HCT116 (cell line): ENCODE results near the gene MEF2D. TPM values are rescaled to one million over a fixed set of nuclear protein-coding genes. Genes with fewer than 3 reads are reported as not detected.

Source experiments
- ATAC-seq: fragments of 200-7000 bp; cut with Tn5 transposase; 2 replicates; pipeline ENCODE4 v1.9.1; 2020; ENCODE audit warnings: mild to moderate bottlenecking, moderate library complexity
- BruUV-seq: library from RNA; stranded (reverse); fragments of 400-500 nt; replicated peaks from 2 replicates; lab custom pipeline; 2021; lab: Mats Ljungman, UMichigan
- CTCF ChIA-PET: fragments of 300-600 bp; sonication (Branson Sonifier 250); formaldehyde crosslinking; loops from one replicate; lab custom pipeline; 2021; ENCODE audit warnings: antibody characterized with exemption; lab: Charles Lee
- POLR2A ChIA-PET: fragments of 300-600, 350-600 bp; sonication (Branson Sonifier 250); formaldehyde crosslinking; loops from one replicate; lab custom pipeline; 2021; ENCODE audit warnings: antibody characterized with exemption; lab: Charles Lee
- RAD21 ChIA-PET, 2 experiments: fragments of 300-600 bp; sonication (Branson Sonifier 250); formaldehyde crosslinking; loops; one replicate each; lab custom pipeline; 2023; ENCODE audit warnings: low total read pairs in 2 of 2; ENCODE audit not compliant: uncharacterized antibody in 2 of 2, unreplicated experiment in 2 of 2, low non-redundant PET in 1 of 2; lab: Charles Lee
- DNase-seq: peaks from one replicate; pipeline ENCODE4 v3.0.0-alpha.2; 2010; ENCODE audit warnings: low read depth, low spot score
- H2AFZ ChIP-seq: fragments of 200-600 bp; shearing (Covaris generic), sonication (generic); 2 replicates; pipeline ENCODE4 v1.6.1; 2017; ENCODE audit warnings: low read depth, mixed run types, mixed read lengths, antibody characterized with exemption, low read length; ENCODE audit not compliant: poor library complexity, severe bottlenecking
- H3K27ac ChIP-seq: 2 replicates; pipeline ENCODE4 v1.5.1; 2012; ENCODE audit warnings: low read depth, low read length
- H3K27me3 ChIP-seq: fragments of 200-600 bp; sonication (generic); 2 replicates; pipeline ENCODE4 v1.6.1; 2016; ENCODE audit warnings: mixed run types, low read length, mixed read lengths; ENCODE audit not compliant: insufficient read depth
- H3K36me3 ChIP-seq, 2 experiments: fragments of 200-500 bp in 1 of 2; fragments of 200-600 bp in 1 of 2; sonication (Bioruptor generic) in 1 of 2; sonication (generic) in 1 of 2; 2 replicates each; pipeline versions ENCODE4 v1.5.1 to v1.6.1; 2014 to 2016; ENCODE audit warnings: low read length in 2 of 2, inconsistent platforms in 1 of 2, mixed read lengths in 1 of 2, mixed run types in 1 of 2; ENCODE audit not compliant: insufficient read depth in 2 of 2, control insufficient read depth in 1 of 2
- H3K4me1 ChIP-seq, 2 experiments: fragments of 200-600 bp in 1 of 2; sonication (generic) in 1 of 2; 2 replicates each; pipeline versions ENCODE4 v1.5.1 to v1.6.1; 2012 to 2017; ENCODE audit warnings: low read length in 2 of 2, inconsistent platforms in 1 of 2, mild to moderate bottlenecking in 1 of 2, mixed read lengths in 1 of 2, mixed run types in 1 of 2, moderate library complexity in 1 of 2; ENCODE audit not compliant: insufficient read depth in 2 of 2, control insufficient read depth in 1 of 2
- H3K4me2 ChIP-seq: fragments of 200-600 bp; sonication (generic); 2 replicates; pipeline ENCODE4 v1.6.1; 2017; ENCODE audit warnings: mixed run types, low read length, mixed read lengths
- H3K4me3 ChIP-seq, 2 experiments: fragments of 200-600 bp in 1 of 2; sonication (generic) in 1 of 2; replicated peaks in 1 of 2; 2 replicates each; pipeline ENCODE4 v1.5.1; 2011 to 2016; ENCODE audit warnings: low read length in 2 of 2, control low read depth in 1 of 2, low read depth in 1 of 2, mild to moderate bottlenecking in 1 of 2, mixed read lengths in 1 of 2, mixed run types in 1 of 2
- H3K79me2 ChIP-seq: fragments of 200-600 bp; sonication (generic); 2 replicates; pipeline ENCODE4 v1.6.1; 2017; ENCODE audit warnings: mild to moderate bottlenecking, mixed run types, low read length, moderate library complexity, mixed read lengths; ENCODE audit not compliant: insufficient read depth
- H3K9ac ChIP-seq: fragments of 200-600 bp; sonication (generic); 2 replicates; pipeline ENCODE4 v1.6.1; 2016; ENCODE audit warnings: low read length, mixed read lengths
- H3K9me2 ChIP-seq: fragments of 200-600 bp; sonication (generic), shearing (Covaris generic); 2 replicates; pipeline ENCODE4 v1.6.1; 2017; ENCODE audit warnings: mixed run types, mild to moderate bottlenecking, moderate library complexity; ENCODE audit not compliant: insufficient read depth
- H3K9me3 ChIP-seq, 2 experiments: fragments of 200-500 bp in 1 of 2; fragments of 200-600 bp in 1 of 2; sonication (Bioruptor generic) in 1 of 2; sonication (generic) in 1 of 2; 2 replicates each; pipeline ENCODE4 v1.6.1; 2014 to 2017; ENCODE audit warnings: low read length in 2 of 2, mixed read lengths in 2 of 2, inconsistent platforms in 1 of 2, low read depth in 1 of 2, mild to moderate bottlenecking in 1 of 2, mixed run types in 1 of 2, moderate library complexity in 1 of 2; ENCODE audit not compliant: control insufficient read depth in 1 of 2, insufficient read depth in 1 of 2
- H4K20me1 ChIP-seq: fragments of 200-600 bp; sonication (generic), shearing (Covaris generic); 2 replicates; pipeline ENCODE4 v1.6.1; 2017; ENCODE audit warnings: mixed run types, mild to moderate bottlenecking, moderate library complexity; ENCODE audit not compliant: insufficient read depth
- ATF3 ChIP-seq: IDR thresholded peaks from 2 replicates; pipeline ENCODE4 v1.6.1; 2012
- CBX3 ChIP-seq: IDR thresholded peaks from 2 replicates; pipeline ENCODE4 v1.6.1; 2012; ENCODE audit warnings: low read depth
- CEBPB ChIP-seq: IDR thresholded peaks from 2 replicates; pipeline ENCODE4 v1.6.1; 2012; ENCODE audit warnings: low read depth
- CTCF ChIP-seq, 3 experiments: fragments of 200-600 bp in 1 of 3; sonication (generic) in 1 of 3; IDR thresholded peaks in 2 of 3; conservative IDR thresholded peaks in 1 of 3; 2 replicates each; pipeline ENCODE4 v1.5.1; 2012 to 2017; ENCODE audit warnings: low read depth in 2 of 3, low read length in 2 of 3, antibody characterized with exemption in 1 of 3, borderline replicate concordance in 1 of 3, control low read depth in 1 of 3, mild to moderate bottlenecking in 1 of 3, mixed read lengths in 1 of 3, mixed run types in 1 of 3, moderate library complexity in 1 of 3; ENCODE audit not compliant: insufficient read depth in 1 of 3
- EGR1 ChIP-seq: IDR thresholded peaks from 2 replicates; pipeline ENCODE4 v1.6.1; 2012; ENCODE audit warnings: low read depth
- ELF1 ChIP-seq: IDR thresholded peaks from 2 replicates; pipeline ENCODE4 v1.6.1; 2012; ENCODE audit warnings: low read depth, borderline replicate concordance
- EZH2 ChIP-seq: fragments of 200-600 bp; sonication (generic); IDR thresholded peaks from 2 replicates; pipeline ENCODE4 v1.6.1; 2017; ENCODE audit warnings: antibody characterized with exemption, mixed run types
- EZH2phosphoT487 ChIP-seq: fragments of 200-600 bp; IDR thresholded peaks from 2 replicates; pipeline ENCODE4 v1.6.1; 2018; ENCODE audit warnings: antibody characterized with exemption, borderline replicate concordance
- JUND ChIP-seq: IDR thresholded peaks from 2 replicates; pipeline ENCODE4 v1.6.1; 2012
- POLR2A ChIP-seq: IDR thresholded peaks from 2 replicates; pipeline ENCODE4 v1.7.0; 2011; ENCODE audit warnings: borderline replicate concordance; ENCODE audit not compliant: insufficient read depth, insufficient read length; ENCODE audit errors: extremely low read depth
- POLR2AphosphoS5 ChIP-seq: IDR thresholded peaks from 2 replicates; pipeline ENCODE4 v1.6.1; 2011; ENCODE audit warnings: mild to moderate bottlenecking, low read depth, low read length, moderate library complexity
- SIN3A ChIP-seq: IDR thresholded peaks from 2 replicates; pipeline ENCODE4 v1.6.1; 2012; ENCODE audit warnings: low read depth
- SP1 ChIP-seq: IDR thresholded peaks from 2 replicates; pipeline ENCODE4 v1.6.1; 2012; ENCODE audit warnings: low read depth
- SRF ChIP-seq: IDR thresholded peaks from 2 replicates; pipeline ENCODE4 v1.6.1; 2012; ENCODE audit warnings: low read depth
- YY1 ChIP-seq: IDR thresholded peaks from 2 replicates; pipeline ENCODE4 v1.6.1; 2011; ENCODE audit warnings: low read length, low read depth, moderate library complexity, mild to moderate bottlenecking; ENCODE audit not compliant: insufficient replicate concordance; ENCODE audit errors: extremely low read depth
- ZBTB33 ChIP-seq: IDR thresholded peaks from 2 replicates; pipeline ENCODE4 v1.6.1; 2011; ENCODE audit warnings: mild to moderate bottlenecking, low read length, moderate library complexity; ENCODE audit not compliant: insufficient replicate concordance; ENCODE audit errors: extremely low read depth
- ZFX ChIP-seq: fragments of 450-650 bp; IDR thresholded peaks from 2 replicates; pipeline ENCODE4 v1.6.1; 2017
- ZNF274 ChIP-seq: fragments of 200-500 bp; sonication (Bioruptor generic); IDR thresholded peaks from 2 replicates; pipeline ENCODE4 v1.6.1; 2014; ENCODE audit warnings: mild to moderate bottlenecking, low read depth, low read length, inconsistent platforms
- intact Hi-C: fragments of 100-400 bp; cut with micrococcal nuclease; formaldehyde crosslinking; loops from 2 replicates; pipeline ENCODE4 v1.10.0; 2022
- total RNA-seq: library from RNA; stranded (reverse); gene quantifications from one replicate; pipeline ENCODE4 v1.2.1, GENCODE V29; 2021; ENCODE audit not compliant: unreplicated experiment
- TF ChIP-seq, protein P1 (sequence below): IDR thresholded peaks from 2 replicates; pipeline ENCODE4 v1.6.1; 2012
- TF ChIP-seq, protein P2 (sequence below): IDR thresholded peaks from 2 replicates; pipeline ENCODE4 v1.6.1; 2012; ENCODE audit warnings: low read depth

The MEF2D gene
- total RNA-seq, 1 experiment from 2014 or later, result 44.2 TPM

- ATAC-seq (no peak), DNase-seq (no peak)
- TF ChIP-seq ZBTB33 (no peak), ZFX (no peak), SIN3A (no peak), POLR2AphosphoS5 (no peak), CEBPB (no peak), ZNF274 (no peak), ATF3 (no peak), SRF (no peak), SP1 (no peak), EGR1 (no peak), ELF1 (no peak), EZH2 (no peak), YY1 (no peak), EZH2phosphoT487 (no peak), CTCF (IDR thresholded peaks at IDR 0.05 in 2 of 3, conservative IDR thresholded peaks at IDR 0.05 in 1 of 3; ENCODE audit: borderline replicate concordance in 1 of 3, insufficient read depth in 1 of 3, low read depth in 2 of 3, low read length in 2 of 3) (no peak), JUND (no peak), POLR2A (no peak), CBX3 (no peak)
- TF ChIP-seq, protein P1, sequence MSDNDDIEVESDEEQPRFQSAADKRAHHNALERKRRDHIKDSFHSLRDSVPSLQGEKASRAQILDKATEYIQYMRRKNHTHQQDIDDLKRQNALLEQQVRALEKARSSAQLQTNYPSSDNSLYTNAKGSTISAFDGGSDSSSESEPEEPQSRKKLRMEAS, result no peak
- TF ChIP-seq, protein P2, sequence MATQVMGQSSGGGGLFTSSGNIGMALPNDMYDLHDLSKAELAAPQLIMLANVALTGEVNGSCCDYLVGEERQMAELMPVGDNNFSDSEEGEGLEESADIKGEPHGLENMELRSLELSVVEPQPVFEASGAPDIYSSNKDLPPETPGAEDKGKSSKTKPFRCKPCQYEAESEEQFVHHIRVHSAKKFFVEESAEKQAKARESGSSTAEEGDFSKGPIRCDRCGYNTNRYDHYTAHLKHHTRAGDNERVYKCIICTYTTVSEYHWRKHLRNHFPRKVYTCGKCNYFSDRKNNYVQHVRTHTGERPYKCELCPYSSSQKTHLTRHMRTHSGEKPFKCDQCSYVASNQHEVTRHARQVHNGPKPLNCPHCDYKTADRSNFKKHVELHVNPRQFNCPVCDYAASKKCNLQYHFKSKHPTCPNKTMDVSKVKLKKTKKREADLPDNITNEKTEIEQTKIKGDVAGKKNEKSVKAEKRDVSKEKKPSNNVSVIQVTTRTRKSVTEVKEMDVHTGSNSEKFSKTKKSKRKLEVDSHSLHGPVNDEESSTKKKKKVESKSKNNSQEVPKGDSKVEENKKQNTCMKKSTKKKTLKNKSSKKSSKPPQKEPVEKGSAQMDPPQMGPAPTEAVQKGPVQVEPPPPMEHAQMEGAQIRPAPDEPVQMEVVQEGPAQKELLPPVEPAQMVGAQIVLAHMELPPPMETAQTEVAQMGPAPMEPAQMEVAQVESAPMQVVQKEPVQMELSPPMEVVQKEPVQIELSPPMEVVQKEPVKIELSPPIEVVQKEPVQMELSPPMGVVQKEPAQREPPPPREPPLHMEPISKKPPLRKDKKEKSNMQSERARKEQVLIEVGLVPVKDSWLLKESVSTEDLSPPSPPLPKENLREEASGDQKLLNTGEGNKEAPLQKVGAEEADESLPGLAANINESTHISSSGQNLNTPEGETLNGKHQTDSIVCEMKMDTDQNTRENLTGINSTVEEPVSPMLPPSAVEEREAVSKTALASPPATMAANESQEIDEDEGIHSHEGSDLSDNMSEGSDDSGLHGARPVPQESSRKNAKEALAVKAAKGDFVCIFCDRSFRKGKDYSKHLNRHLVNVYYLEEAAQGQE, result no peak
- Histone ChIP-seq H3K27me3 (no peaks in the 10 kb centered on the region), H3K4me1 (peaks cover 9 to 30% of the 10 kb centered on the region in 2 experiments), H3K9ac (no peak overlapping the region), H3K9me3 (no peaks in the 10 kb centered on the region), H3K4me3 (no peak overlapping the region), H3K27ac (no peak overlapping the region), H3K79me2 (no peaks in the 10 kb centered on the region), H3K36me3 (peaks cover 4 to 8% of the 10 kb centered on the region in 2 experiments; a peak in 2 of 4 replicates), H3K4me2 (no peak overlapping the region), H3K9me2 (no peaks in the 10 kb centered on the region), H2AFZ (no peak overlapping the region), H4K20me1 (no peaks in the 10 kb centered on the region)
- BruUV-seq, result no TSS peak
- ChIA-PET POLR2A (no interaction called here), RAD21 (no interaction called here), CTCF (interaction anchor here (1.1 kb wide), 1 partner anchor 7 kb away, joined by 3 read pairs; no protein-coding TSS in a partner anchor)
- intact Hi-C loops, result no loop called here
Measured at GRCh38 chr1:156464825-156465452, 35.6 kb downstream of the MEF2D start.
